SK-N-SH (cell line): Measurements from ENCODE around the gene OPN1MW2. TPM values are rescaled to one million over a fixed set of nuclear protein-coding genes. Genes with fewer than 3 reads are reported as not detected.
"Not testable (repeated sequence)": the region's sequence is repeated elsewhere in the genome, so short reads cannot be mapped to it uniquely, and the experiment has no call there.

ENCODE experiments used
- CTCF ChIA-PET: fragments of 300-600, 350-600 bp; formaldehyde crosslinking; extraction: SDS; loops from one replicate; lab custom pipeline; 2021; lab: Yijun Ruan, JAX
- POLR2A ChIA-PET: fragments of 350-600 bp; sonication (Branson Sonifier 250); formaldehyde crosslinking; extraction: SDS; loops from one replicate; lab custom pipeline; 2020; ENCODE audit warnings: antibody characterized with exemption, inconsistent platforms; lab: Yijun Ruan, JAX
- DNase-seq: peaks from one replicate; pipeline ENCODE4 v3.0.0; 2012
- H2AFZ ChIP-seq: fragments of 200-600 bp; sonication (generic); 2 replicates; pipeline ENCODE4 v1.8.1; 2016; ENCODE audit warnings: antibody characterized with exemption, mild to moderate bottlenecking, low read depth
- H3F3A ChIP-seq: fragments of 200-600 bp; sonication (generic); replicated peaks from 2 replicates; pipeline ENCODE3; 2016; ENCODE audit warnings: antibody characterized with exemption, mild to moderate bottlenecking; ENCODE audit not compliant: insufficient read depth
- H3K27ac ChIP-seq, 2 experiments: fragments of 200-500 bp in 1 of 2; fragments of 200-600 bp in 1 of 2; sonication (Bioruptor generic) in 1 of 2; sonication (generic), shearing (Covaris generic) in 1 of 2; 2 replicates each; pipeline versions ENCODE4 v1.5.1 to v1.6.1; 2014 to 2016; ENCODE audit warnings: low read depth in 2 of 2, inconsistent platforms in 1 of 2, low read length in 1 of 2, mild to moderate bottlenecking in 1 of 2, mixed read lengths in 1 of 2
- H3K27me3 ChIP-seq: fragments of 200-600 bp; sonication (generic), shearing (Covaris generic); 2 replicates; pipeline ENCODE4 v1.6.1; 2016; ENCODE audit warnings: mixed run types; ENCODE audit not compliant: insufficient read depth
- H3K36me3 ChIP-seq, 2 experiments: fragments of 200-500 bp in 1 of 2; fragments of 200-600 bp in 1 of 2; sonication (Bioruptor generic) in 1 of 2; sonication (generic) in 1 of 2; replicated peaks in 1 of 2; 2 replicates each; pipeline versions ENCODE3 to v1.5.1; 2014 to 2016; ENCODE audit warnings: low read length in 1 of 2, mild to moderate bottlenecking in 1 of 2; ENCODE audit not compliant: insufficient read depth in 2 of 2, control insufficient read depth in 1 of 2
- H3K4me1 ChIP-seq, 2 experiments: fragments of 200-500 bp in 1 of 2; fragments of 200-600 bp in 1 of 2; sonication (Bioruptor generic) in 1 of 2; sonication (generic), shearing (Covaris generic) in 1 of 2; 2 replicates each; pipeline versions ENCODE4 v1.5.1 to v1.6.1; 2014 to 2016; ENCODE audit warnings: low read depth in 1 of 2, low read length in 1 of 2, mixed run types in 1 of 2; ENCODE audit not compliant: insufficient read depth in 2 of 2, control insufficient read depth in 1 of 2
- H3K4me2 ChIP-seq: fragments of 200-600 bp; sonication (generic), shearing (Covaris generic); 2 replicates; pipeline ENCODE4 v1.6.1; 2017; ENCODE audit warnings: mixed run types
- H3K4me3 ChIP-seq, 2 experiments: fragments of 200-500 bp in 1 of 2; fragments of 200-600 bp in 1 of 2; sonication (Bioruptor generic) in 1 of 2; sonication (generic), shearing (Covaris generic) in 1 of 2; 2 replicates each; pipeline versions ENCODE4 v1.5.1 to v1.8.1; 2014 to 2016; ENCODE audit warnings: low read depth in 2 of 2, inconsistent platforms in 1 of 2, low read length in 1 of 2, mild to moderate bottlenecking in 1 of 2, mixed read lengths in 1 of 2, moderate library complexity in 1 of 2
- H3K79me2 ChIP-seq: fragments of 200-600 bp; sonication (generic); 2 replicates; pipeline ENCODE4 v1.8.1; 2017; ENCODE audit warnings: mild to moderate bottlenecking; ENCODE audit not compliant: insufficient read depth
- H3K9ac ChIP-seq: fragments of 200-600 bp; sonication (generic); 2 replicates; pipeline ENCODE4 v1.6.1; 2017; ENCODE audit warnings: mixed run types
- H3K9me2 ChIP-seq: fragments of 200-600 bp; sonication (generic); 2 replicates; pipeline ENCODE4 v1.6.1; 2017; ENCODE audit warnings: mixed run types
- H3K9me3 ChIP-seq: fragments of 200-600 bp; sonication (generic); 2 replicates; pipeline ENCODE4 v1.6.1; 2017; ENCODE audit warnings: mixed run types, mild to moderate bottlenecking, moderate library complexity
- H4K20me1 ChIP-seq: fragments of 200-600 bp; sonication (generic); 2 replicates; pipeline ENCODE4 v1.6.1; 2017; ENCODE audit warnings: mild to moderate bottlenecking, mixed run types; ENCODE audit not compliant: insufficient read depth
- WGBS: methylation state at CpG from one replicate; pipeline ENCODE4 v1.1.6; 2017; ENCODE audit warnings: low lambda C conversion rate; 5-methylcytosine and 5-hydroxymethylcytosine counted together
- polyA plus RNA-seq, 3 experiments: library from polyadenylated mRNA; depleted of rRNA; stranded (reverse); fragments of >200 nt; gene quantifications; 2 replicates each; pipeline ENCODE4 v1.2.3, GENCODE V29; 2012

Gene OPN1MW2
- not detected in 2 replicates for polyA plus RNA-seq (2012; rRNA removed)
- polyA plus RNA-seq (2012; cell fraction: cytosol; rRNA removed) = not detected in 2 replicates
- not detected in 2 replicates for polyA plus RNA-seq (2012; cell fraction: nucleus; rRNA removed)

DNA sequence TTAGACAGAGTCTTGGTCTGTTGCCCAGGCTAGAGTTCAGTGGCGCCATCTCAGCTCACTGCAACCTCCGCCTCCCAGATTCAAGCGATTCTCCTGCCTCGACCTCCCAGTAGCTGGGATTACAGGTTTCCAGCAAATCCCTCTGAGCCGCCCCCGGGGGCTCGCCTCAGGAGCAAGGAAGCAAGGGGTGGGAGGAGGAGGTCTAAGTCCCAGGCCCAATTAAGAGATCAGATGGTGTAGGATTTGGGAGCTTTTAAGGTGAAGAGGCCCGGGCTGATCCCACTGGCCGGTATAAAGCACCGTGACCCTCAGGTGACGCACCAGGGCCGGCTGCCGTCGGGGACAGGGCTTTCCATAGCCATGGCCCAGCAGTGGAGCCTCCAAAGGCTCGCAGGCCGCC lies at the start of gene OPN1MW2:
TSS of gene OPN1MW2 (plus strand) at position 301 of the 400 bp plus-strand sequence. CDS start at position 361, 60 bp downstream.
- H3K27me3 ChIP-seq, POLR2A ChIA-PET: not testable (repeated sequence)
- no CpG with 5 or more reads among the region's 16 CpGs for WGBS

GRCh38 chrX:154172535-154172943 lies 47.0 kb upstream of the OPN1MW2 start:
- H3F3A ChIP-seq, H4K20me1 ChIP-seq, H3K4me2 ChIP-seq, POLR2A ChIA-PET, H2AFZ ChIP-seq, H3K27me3 ChIP-seq, H3K27ac ChIP-seq, H3K9me2 ChIP-seq, H3K4me3 ChIP-seq, H3K79me2 ChIP-seq, H3K36me3 ChIP-seq, DNase-seq, H3K9ac ChIP-seq, CTCF ChIA-PET, H3K9me3 ChIP-seq, H3K4me1 ChIP-seq: not testable (repeated sequence)
- WGBS = no CpG with 5 or more reads among the region's 11 CpGs

More for the DNA sequence above, at the start of gene OPN1MW2:
- CTCF ChIA-PET, DNase-seq, H3K4me2 ChIP-seq, H3F3A ChIP-seq, H3K9me2 ChIP-seq, H3K4me3 ChIP-seq, H2AFZ ChIP-seq, H4K20me1 ChIP-seq, H3K9ac ChIP-seq, H3K4me1 ChIP-seq, H3K27ac ChIP-seq, H3K36me3 ChIP-seq, H3K79me2 ChIP-seq, H3K9me3 ChIP-seq: not testable (repeated sequence)

DNA sequence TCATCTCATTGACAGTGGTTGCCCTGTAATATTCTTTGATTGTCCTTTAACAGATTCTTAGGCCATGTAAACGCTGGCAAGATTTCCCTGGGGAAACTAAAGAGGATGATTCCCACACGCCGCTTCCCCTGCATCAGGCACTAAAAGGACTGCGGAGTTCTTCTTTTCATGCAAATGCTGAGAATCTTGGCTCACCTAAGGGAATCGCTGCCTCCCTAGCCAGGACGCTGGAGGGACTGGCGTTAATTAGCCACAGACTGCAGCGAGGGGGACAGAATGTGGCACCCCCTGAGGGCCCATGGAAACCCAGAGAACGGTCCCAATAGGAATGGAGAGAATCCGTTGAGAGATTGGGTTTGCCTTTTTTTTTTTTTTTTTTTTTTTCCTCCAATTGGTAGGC lies 45.2 kb upstream of the OPN1MW2 start:
- H3F3A ChIP-seq, H3K9ac ChIP-seq, H3K9me3 ChIP-seq, CTCF ChIA-PET, H3K4me3 ChIP-seq, H3K36me3 ChIP-seq, H4K20me1 ChIP-seq, H3K4me1 ChIP-seq, H2AFZ ChIP-seq, H3K4me2 ChIP-seq, H3K27ac ChIP-seq, H3K79me2 ChIP-seq, DNase-seq, H3K9me2 ChIP-seq, H3K27me3 ChIP-seq, POLR2A ChIA-PET: not testable (repeated sequence)
- WGBS = no CpG with 5 or more reads among the region's 10 CpGs

DNA sequence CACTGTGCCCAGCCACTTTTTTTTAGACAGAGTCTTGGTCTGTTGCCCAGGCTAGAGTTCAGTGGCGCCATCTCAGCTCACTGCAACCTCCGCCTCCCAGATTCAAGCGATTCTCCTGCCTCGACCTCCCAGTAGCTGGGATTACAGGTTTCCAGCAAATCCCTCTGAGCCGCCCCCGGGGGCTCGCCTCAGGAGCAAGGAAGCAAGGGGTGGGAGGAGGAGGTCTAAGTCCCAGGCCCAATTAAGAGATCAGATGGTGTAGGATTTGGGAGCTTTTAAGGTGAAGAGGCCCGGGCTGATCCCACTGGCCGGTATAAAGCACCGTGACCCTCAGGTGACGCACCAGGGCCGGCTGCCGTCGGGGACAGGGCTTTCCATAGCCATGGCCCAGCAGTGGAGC lies 37.3 kb upstream of the OPN1MW2 start, which contains the start of gene OPN1MW:
TSS of gene OPN1MW (plus strand) at position 301 of the 400 bp plus-strand sequence. CDS start at position 383, 82 bp downstream.
- H3K27ac ChIP-seq, H3K27me3 ChIP-seq, H3F3A ChIP-seq, H3K9ac ChIP-seq, H3K9me3 ChIP-seq, H3K4me3 ChIP-seq, CTCF ChIA-PET, H3K36me3 ChIP-seq, DNase-seq, H2AFZ ChIP-seq, H3K9me2 ChIP-seq, H3K4me2 ChIP-seq, H4K20me1 ChIP-seq, POLR2A ChIA-PET, H3K79me2 ChIP-seq, H3K4me1 ChIP-seq: not testable (repeated sequence)
- no CpG with 5 or more reads among the region's 14 CpGs for WGBS

DNA sequence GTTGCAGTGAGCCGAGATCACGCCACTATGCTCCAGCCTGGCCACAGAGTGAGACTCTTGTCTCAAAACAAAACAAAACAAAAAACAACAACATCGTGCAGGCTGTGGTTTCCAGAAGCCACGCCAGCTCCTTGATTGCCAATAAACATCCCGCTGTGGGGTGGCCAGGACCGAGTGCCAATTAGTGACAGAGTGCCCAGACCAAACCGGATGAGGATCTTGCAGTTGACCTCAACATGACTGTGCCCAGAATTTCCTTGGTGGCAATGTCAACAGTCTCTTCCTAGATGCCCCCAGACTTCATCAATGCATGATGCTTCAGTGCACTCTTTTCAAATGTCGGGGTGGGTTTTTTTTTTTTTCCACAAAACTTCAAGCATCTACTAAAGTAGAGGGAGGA lies 35.8 kb upstream of the OPN1MW2 start:
- DNase-seq, H3K79me2 ChIP-seq, H3K4me1 ChIP-seq, H2AFZ ChIP-seq, H3K36me3 ChIP-seq, H3K9me3 ChIP-seq, CTCF ChIA-PET, H3F3A ChIP-seq, H3K27me3 ChIP-seq, POLR2A ChIA-PET, H3K9ac ChIP-seq, H3K27ac ChIP-seq, H4K20me1 ChIP-seq, H3K4me2 ChIP-seq, H3K4me3 ChIP-seq, H3K9me2 ChIP-seq: not testable (repeated sequence)
- WGBS = no CpG with 5 or more reads among the region's 8 CpGs

- H3K27me3 ChIP-seq, H3K9ac ChIP-seq, POLR2A ChIA-PET, H3K4me3 ChIP-seq, H4K20me1 ChIP-seq, H3K4me2 ChIP-seq, H3K27ac ChIP-seq, H3F3A ChIP-seq, H2AFZ ChIP-seq, DNase-seq, H3K9me3 ChIP-seq, CTCF ChIA-PET, H3K79me2 ChIP-seq, H3K9me2 ChIP-seq, H3K4me1 ChIP-seq, H3K36me3 ChIP-seq: not testable (repeated sequence)
- WGBS = no CpG with 5 or more reads among the region's 8 CpGs
Observed at GRCh38 chrX:154192846-154193245, 26.7 kb upstream of the OPN1MW2 start.
